GM19351 (cell line): ENCODE measurements around the gene DNMT3B.

ENCODE experiments used
- ATAC-seq: cut with Tn5 transposase; IDR thresholded peaks from one replicate; pipeline ENCODE4 v1.9.1; 2021; ENCODE audit warnings: mild to moderate bottlenecking, moderate library complexity; ENCODE audit not compliant: unreplicated experiment

Gene DNMT3B

DNA sequence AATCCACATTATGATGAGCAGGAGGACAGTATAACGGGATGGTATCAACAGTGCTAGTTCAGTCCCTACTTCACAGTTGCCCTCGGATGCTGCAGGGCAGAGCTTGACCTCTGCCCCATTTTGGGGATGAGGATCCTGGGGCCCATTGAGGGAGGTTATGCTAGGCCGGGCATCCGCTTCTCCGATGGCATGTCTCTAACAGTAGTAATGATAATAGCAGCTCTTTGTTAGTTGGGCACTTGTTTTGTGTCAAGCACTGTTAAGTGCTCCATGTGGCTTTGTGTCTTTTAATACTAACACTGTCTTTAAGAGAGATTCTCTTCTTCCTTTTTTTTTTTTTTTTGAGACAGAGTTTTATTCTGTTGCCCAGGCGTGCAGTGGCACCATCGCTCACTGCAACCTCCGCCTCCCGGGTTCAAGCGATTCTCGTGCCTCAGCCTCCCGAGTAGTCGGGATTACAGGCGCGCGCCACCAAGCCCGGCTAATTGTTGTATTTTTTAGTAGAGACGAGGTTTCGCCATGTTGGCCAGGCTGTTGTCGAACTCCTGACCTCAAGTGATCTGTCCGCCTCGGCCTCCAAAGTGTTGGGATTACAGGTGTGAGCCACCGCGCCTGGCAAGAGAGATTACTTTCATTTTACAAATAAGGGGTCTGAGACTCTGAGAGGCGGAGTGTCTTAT, 58.7 kb downstream of the DNMT3B start:
- ATAC-seq = no peak

DNA sequence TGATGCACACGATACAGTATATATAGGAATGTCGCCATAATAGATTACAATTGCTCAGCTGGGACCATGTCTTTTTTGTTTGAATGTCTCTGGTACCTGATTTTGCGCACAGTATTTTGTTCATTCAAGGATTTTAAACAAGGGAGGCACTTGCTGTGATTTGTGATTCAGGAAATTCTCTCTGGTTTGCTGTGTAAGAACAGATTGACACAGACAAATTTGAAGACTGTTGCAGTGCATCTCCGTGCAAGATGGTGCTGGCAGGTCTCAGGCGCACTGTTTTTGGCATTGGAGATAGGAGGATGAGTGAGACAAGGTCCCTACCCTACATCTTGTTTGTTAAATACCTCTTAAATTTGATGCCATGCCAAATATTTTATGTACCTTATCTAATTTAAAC, 60.0 kb downstream of the DNMT3B start:
- no peak for ATAC-seq

DNA sequence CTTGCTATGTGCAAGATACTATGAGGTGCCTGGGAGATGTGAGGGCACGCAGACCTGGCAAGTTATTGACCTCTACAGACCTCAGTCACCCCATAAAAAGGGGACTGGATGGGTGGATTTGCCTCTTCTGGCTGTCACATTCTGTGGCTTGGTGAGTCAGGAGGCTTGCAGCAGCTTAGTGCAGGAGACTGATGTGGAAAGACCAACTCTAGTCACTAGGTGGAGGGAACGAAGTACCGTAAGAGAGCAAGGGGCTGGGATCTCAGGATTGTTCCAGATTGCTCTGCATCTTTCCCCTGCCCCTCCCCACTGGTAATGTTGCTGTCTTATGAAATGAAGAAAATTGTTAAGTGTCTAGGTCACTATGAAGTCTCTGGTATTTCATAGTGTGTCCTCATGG, 60.9 kb downstream of the DNMT3B start:
- ATAC-seq = no peak

DNA sequence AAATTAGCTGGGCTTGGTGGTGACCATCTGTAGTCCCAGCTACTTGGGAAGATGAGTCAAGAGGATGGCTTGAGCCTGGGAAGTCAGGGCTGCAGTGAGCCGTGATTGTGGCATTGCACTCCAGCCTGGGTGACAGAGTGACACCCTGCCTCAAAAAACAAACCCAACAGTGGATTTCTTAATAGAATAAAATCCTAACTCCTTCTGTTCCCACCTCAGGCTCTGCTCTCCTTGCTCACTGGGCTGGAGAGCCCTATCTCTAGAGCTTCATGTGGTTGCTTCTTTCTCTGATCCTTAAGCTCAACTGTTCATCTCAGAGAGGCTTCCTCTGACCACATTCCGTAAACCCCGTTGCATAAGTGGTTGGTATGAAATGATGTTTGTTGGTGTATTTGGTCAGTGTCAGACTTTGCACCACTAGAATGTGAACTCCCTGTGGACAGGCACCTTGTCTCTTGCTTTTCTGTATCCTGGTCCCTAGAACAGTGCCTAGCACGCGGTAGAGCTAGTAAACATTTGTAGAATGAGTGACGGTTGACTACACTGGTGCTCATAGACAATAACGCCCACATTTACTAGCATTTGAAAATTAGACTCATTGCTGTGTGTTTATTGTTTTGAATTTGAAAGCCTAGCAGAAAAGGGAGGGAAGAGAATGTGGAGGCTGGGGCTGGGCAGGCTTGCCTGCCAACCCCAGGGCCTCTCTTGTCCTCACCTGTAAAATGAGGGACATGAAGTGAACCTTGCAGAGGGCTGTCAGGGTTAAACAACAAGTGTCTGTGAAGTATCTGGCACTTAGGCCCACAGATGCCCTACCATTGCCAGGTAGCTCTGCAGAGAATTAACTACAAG, 61.8 kb downstream of the DNMT3B start:
- no peak for ATAC-seq

DNA sequence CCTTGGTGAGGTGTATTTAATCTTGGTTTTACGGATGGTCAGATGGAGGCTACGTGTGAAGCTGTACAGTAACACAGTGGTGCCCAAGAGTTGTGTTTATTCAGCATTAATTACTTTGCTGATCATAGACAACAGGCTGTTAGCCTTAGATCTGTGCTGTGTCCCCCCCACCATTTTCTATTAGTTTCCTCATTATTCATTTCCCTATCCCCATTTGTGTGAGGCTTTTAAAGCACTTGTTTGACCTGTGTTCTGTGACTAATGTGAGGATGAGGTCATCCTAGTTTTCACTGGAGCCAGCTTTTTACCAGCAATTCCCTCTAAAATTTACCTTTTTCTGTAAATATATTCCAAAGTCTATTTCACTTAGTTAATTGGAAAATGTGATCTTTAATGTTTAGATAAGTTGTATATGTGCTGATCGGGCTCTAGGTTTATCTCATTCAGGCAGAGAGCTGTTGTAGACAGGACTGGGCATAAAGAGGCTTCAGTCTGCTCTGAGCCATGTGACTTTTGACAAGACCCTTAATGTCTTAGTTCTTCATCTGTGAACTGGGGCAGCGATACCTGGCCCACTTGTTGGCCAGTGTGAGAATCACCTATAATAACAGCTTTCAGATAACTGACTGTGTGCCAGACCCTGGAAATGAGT, 66.0 kb downstream of the DNMT3B start:
- no peak for ATAC-seq

DNA sequence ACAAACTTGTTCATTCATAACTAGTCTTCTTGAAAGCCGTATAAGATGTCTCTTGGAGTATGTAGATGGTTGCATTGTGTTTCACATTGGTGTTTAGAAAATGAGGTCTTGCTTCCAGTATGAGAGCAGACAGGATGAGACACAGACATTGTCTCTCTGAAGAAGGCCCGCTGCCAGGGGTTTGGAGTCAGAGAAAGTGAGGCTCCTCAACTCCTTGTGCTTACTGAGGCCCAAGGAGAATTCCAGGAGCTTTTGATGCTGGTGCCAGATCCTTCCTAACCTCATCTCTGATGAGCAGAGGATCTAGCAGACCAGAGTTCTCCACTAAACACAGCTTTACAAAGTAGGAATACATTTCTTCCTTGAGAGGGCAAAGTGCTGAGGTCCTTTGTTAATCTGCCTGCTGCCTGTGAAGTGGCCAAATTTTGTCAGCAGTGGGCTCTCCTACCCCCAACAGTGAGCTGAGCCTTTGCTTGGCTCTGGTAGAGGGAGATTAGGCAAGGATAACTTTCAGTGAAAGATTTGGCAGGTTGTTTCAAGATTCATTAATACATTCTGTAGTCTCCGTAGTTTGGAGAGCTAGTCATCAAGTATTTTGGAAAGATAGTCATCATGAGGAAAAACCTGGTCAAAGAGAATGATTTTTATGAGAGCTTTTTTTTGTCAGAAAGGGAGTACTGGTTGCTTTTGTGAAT, 67.3 kb downstream of the DNMT3B start:
- no peak for ATAC-seq

DNA sequence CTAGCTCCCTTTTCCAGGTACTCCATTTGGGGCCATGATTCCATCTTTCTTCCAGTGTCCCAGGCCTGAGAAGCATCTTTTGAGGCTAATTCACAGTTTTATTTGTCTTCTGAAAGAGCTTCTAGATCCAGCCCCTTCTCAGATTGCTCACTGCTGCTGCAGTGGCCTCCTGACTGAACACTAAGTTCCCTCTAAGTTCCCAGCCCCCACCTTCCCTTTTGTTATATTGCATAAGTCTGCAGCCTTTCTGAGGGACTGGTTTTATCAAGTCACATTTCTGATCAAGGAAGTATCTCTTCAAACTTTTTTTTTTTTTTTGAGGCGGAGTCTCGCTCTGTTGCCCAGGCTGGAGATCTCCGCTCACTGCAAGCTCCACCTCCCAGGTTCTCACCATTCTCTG, 68.3 kb downstream of the DNMT3B start:
- no peak for ATAC-seq

DNA sequence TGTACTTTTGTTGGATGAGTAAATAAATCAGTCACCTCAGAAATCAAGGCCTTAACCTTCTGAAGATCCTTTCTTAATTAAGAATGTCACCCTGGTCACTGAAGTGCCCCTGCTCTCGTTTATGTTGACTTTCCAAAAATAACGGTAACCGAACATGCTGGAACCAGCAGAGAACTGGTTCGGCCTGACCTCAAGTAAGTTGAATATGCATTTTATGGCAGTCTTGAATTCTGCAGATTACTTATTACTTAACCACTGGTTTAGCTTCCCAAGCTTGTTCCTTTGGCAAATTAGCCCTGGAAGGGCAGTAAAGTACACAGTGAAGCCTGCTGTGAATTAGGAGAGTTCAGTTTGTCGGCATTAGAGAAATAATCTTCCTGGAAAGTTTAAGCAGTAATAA, 69.8 kb downstream of the DNMT3B start:
- ATAC-seq = no peak

DNA sequence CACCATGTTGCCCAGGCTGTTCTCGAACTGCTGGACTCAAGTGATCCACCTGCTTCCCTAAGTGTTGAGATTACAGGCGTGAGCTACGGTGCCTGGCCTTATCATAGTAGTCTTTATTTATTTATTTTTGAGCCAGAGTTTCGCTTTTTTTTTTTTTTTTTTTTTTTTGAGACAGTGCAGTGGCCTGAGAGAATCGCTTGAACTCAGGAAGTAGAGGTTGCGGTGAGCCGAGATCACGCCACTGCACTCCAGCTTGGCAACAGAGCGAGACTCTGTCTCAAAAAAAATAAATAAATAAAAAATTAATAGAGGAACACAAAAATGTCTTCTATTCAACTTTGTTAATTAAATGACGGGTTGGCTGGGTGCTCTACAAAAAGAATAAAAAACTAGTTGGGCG, 70.5 kb downstream of the DNMT3B start:
- no peak for ATAC-seq

DNA sequence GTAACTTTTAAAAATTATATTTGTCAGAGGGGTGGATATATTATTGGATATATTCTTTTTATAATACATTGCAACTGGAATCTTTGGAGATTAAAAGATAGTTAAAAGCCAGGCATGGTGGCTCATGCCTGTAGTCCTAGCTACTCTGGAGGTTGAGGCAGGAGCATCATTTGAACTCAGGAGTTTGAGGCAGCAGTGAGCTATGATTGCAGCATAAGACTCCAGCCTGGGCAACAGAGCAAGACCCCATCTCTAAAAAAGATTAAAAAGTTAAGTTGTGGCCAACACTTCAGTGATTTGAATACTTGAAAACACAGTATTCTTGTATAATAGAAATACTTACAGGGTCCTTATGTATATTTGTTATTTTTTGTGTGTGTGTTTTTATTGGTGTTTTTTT, 72.8 kb downstream of the DNMT3B start:
- ATAC-seq = no peak

DNA sequence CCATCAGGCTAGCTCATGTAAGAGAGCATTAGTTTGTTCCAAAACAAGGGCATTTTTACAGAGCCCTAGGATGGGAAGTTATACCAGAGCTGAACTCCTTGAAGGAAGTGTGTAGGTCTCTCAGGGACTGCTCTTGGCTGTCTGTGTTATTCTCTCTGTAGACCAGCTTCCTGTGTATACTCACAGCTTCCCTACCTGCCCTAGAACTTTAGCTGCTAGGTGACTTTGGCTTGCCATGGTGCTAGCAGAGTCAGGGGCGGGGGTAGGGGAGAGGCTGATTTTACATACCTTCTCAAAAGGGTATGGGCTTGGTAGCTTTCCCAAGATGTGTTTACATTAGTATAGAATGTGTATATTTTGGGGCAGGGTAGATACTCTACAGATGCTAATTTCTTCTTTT, 75.0 kb downstream of the DNMT3B start:
- no peak for ATAC-seq

DNA sequence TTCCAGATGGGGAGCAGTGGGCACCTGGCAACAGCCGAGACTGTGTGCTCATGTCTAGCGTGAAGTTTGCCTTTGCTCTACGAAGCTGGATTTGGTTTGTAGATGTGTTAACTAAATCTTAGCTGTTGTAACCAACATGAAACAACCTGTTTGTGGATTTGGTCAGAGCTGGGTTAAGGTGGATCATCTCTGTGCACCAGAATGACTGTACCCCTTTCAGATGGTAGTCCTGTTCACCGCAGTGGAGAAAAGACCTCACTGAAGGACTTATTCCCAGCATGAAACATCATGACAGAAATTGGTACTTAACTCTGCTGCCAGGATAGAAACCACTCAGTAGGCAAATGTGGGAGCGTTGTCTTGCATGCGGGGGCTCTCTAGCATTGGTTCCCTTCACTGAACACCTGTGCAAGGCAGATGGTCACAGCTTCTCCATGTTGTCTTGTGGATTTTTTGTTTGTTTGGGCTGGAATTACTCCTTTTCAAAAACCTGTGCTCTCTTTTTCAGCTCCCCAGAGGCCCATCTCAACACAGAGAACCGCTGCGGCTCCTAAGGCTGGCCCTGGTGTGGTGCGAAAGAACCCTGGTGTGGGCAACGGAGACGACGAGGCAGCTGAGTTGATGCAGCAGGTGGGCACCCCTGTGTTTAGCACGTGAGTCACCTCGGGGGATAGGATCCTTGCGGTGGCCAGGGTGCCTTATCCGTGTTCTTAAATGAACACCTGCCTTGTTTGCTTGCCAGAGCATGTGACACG, 77.2 kb downstream of the DNMT3B start:
- no peak for ATAC-seq

DNA sequence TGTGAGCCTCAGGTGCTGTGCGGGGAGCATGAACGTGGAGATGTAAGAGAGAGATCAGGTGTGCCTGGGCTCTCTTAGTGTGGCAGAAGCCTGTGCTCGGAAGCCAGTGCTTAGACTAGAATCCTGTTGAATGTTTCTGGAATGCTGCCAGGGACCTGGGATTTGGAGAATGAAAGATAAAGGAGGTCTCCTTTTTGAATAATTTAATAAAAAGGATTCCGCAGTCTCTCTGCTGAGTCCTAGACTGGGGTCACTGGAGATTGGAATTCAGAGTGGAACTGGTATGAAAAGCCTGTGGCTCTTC, 77.7 kb downstream of the DNMT3B start:
- no peak for ATAC-seq

DNA sequence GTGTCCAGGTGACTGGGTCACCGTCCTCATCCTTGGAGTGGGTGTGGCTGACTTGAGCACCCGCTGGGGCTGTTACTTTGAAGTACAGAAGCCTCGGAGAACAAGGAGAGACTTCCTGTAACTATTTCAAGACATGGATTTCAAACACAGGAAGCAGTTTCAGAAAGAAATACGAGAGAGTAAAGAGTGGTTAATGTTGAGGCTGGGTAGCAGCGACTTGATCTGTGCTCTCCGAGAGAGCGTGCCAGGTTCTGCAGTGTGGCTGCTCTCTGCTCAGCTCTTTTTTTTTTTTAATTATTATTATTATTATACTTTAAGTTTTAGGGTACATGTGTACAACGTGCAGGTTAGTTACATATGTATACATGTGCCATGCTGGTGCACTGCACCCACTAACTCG, 79.0 kb downstream of the DNMT3B start:
- no peak for ATAC-seq

DNA sequence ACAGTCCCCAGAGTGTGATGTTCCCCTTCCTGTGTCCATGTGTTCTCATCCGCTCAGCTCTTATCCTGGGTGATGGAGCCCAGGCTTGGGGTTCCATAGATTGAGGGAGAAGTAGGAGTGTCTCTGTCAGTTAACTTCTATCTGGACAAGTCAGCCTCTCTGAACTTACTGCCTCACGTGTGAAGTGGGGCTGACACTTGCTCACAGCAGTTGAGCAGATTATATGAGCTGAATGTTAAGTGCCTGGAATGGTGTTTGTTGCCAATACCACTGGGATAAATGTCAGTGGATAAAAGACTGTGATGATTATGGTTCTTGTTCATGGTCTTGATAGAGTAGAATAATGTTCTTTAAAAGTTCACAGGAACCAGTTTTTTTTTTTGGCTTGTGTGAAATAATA, 79.4 kb downstream of the DNMT3B start:
- ATAC-seq = no peak

DNA sequence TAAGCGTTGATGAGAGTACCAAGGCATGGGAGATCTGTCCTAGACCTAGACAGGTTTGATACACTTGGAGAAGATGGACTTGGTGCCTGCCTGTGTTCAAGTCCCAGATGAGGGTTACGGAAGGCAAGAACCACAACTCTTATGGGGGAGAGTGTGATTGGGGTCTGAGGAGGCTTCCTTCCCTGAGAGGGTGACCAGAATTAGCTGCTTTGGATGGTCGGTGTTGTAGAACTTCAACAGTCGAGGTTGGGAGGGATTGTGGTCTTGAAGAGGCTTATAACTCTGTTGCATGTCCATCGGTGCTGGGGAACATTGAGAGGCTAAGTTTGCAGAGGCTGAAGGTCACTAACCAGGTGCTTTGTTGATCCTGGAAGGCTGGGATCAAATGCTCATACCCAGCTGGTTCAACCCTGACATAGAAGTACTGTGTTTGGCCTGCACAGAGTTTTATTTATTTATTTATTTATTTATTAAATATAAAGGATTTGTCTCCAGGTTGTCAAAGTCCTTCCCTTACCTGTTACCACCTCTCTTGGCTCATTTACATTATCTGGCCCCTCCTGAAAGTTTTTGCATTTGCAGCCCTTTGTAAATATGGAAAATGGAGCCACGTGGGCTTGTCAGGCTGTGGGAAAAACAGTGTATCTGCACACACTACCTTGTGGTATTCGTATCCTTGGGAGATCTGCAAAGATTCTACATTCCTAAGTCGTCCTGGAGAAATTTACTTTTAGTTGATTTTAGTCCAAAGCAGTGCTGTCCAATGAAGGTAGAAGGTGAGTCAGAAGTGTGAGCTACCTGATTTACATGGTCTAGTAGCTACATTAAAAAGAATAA, 80.7 kb downstream of the DNMT3B start:
- ATAC-seq = no peak

DNA sequence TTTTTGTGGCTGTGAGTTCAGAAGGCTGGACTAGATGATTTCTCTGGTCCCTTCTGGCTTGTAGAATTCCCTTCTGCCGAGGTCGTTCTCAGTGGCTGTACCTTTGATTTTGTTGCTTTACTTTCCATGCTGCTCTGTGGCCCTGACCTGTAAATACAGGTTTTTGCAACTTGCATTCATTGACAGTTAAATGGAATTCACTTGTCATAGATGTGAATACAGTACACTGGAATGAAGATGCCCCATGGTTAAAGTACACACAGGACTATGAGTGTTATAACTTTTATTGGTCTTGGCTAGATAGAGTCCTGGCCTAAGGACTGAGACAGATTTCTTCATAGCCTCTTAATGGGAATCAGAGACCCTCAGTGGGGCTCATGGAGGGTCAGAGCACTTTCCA, 83.6 kb downstream of the DNMT3B start:
- ATAC-seq = no peak

DNA sequence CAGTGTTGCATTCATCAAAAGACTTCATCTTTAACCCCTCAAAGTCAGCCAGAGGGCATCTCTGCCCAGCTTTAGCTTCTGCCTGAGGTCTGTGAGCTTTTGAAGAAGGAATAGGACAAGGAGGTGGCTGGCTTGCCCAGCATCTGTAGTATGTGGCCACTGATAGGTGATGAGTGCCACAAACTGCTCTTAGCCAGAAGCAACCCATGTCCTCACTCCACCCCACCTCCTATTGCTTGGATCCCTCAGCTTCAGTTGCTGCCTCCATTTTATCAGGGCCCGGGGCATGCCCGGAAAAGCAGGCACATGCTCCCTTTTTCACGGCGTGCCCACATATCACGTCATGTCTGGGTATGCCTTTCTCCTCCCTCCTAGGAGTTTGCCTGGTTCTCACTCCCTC, 84.7 kb downstream of the DNMT3B start:
- ATAC-seq = no peak

DNA sequence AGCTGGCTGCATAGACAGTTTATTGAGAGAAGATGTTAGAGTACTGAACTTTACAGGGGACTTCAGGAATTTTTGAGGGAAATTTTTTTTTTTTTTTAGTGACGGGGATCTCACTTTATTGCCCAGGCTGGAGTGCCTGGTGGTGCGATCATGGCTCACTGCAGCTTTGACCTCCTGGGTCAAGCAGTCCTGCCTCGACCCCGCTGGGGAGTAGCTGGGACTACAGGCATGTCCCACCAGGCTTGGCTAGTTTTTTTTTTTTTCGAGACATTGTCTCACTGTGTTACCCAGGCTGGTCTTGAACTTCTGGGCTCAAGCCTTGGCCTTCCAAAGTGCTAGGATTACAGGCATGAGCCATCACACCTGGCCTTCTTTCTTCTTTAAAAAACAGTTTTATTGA, 85.8 kb downstream of the DNMT3B start:
- ATAC-seq = no peak

DNA sequence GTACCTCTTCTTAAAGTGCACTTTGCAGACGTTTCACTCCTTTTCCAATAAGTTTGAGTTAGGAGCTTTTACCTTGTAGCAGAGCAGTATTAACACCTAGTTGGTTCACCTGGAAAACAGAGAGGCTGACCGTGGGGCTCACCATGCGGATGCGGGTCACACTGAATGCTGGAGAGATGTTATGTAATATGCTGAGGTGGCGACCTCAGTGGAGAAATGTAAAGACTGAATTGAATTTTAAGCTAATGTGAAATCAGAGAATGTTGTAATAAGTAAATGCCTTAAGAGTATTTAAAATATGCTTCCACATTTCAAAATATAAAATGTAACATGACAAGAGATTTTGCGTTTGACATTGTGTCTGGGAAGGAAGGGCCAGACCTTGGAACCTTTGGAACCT, 86.7 kb downstream of the DNMT3B start:
- ATAC-seq = no peak
